D341Med (cell line): Measurements from ENCODE around the gene PRAC2.

Experiments used
- DNase-seq: peaks from one replicate; pipeline ENCODE4 v3.0.0; 2012; ENCODE audit warnings: low spot score

PRAC2 gene

GRCh38 chr17:48734333-48735061 lies 11.5 kb downstream of the PRAC2 start:
- peak; percentile 39 for DNase-seq

DNA sequence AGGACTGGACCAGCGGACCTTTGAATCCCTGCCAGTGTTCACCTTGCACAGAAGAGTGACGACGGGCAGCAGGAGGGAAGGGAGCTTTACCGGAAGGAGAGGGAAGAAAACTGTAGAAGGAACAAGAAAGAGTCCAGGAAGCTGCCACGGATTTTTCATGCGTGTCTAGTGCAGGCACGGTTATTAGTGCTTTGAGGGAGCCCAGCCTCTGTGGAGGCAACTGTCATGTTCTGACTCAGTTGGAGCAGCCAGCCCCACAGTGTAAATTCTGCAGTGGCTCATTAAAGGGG lies 12.0 kb downstream of the PRAC2 start:
- peak; percentile 24 for DNase-seq

DNA sequence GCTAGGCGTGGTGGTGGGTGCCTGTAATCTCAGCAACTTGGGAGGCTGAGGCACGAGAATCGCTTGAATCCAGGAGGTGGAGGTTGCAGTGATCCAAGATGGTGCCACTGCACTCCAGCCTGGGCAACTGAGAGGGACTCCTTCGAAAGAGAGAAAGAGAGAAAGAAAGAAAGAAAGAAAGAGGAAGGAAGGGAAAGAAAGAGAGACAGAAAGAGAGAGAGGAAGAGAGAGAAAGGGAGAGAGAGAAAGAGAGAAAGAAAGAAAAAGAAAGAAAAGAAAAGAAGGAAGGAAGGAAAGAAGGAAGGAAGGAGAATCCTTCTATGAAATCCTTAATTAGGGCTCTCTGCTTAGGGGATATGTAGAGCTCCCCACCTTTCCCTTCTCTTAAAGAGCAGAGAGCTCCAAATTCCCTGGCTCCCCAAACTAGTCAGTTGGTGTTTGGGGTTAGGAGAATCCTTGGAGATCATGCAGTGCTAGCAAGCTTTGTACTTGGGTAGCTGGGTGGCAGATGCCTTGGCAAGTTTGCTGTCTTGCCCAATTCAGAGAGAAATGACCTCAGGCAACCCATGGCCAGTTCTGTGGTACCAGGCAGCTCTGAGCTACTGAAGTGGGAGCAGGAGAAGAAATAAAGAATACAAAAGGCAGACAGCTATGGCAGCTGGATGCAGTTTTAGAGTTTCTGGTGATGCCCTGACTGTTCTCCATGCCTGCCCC lies 14.5 kb downstream of the PRAC2 start:
- peak; percentile 28 for DNase-seq

- peak; percentile 36 for DNase-seq
These were observed 15.4 kb downstream of the PRAC2 start for GRCh38 chr17:48738424-48738802.

GRCh38 chr17:48738803-48739526 lies 16.0 kb downstream of the PRAC2 start:
- DNase-seq: peak; percentile 46

DNA sequence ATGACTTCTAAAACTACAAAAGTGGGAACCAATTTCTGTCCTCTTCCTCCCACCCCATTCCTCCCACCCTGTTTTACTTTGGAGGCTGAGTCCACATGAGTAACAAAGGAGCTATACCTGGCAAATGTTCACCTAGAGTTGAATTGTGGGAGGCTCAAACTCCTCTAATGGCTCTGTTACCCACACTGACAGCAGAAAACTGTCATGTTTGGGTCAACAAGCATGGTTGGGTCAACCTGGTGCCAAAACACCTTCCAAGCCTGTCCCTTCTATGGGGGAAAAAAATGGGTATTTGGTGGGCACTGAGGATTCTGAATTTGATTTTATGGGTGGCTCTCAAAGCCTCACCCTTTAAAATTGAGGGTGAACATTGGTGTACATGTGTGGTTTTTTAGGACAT lies 17.6 kb downstream of the PRAC2 start:
- DNase-seq: no peak

- DNase-seq: no peak
These were observed 22.6 kb downstream of the PRAC2 start for GRCh38 chr17:48745381-48746275.

GRCh38 chr17:48746916-48747444 lies 24.0 kb downstream of the PRAC2 start:
- no peak for DNase-seq

DNA sequence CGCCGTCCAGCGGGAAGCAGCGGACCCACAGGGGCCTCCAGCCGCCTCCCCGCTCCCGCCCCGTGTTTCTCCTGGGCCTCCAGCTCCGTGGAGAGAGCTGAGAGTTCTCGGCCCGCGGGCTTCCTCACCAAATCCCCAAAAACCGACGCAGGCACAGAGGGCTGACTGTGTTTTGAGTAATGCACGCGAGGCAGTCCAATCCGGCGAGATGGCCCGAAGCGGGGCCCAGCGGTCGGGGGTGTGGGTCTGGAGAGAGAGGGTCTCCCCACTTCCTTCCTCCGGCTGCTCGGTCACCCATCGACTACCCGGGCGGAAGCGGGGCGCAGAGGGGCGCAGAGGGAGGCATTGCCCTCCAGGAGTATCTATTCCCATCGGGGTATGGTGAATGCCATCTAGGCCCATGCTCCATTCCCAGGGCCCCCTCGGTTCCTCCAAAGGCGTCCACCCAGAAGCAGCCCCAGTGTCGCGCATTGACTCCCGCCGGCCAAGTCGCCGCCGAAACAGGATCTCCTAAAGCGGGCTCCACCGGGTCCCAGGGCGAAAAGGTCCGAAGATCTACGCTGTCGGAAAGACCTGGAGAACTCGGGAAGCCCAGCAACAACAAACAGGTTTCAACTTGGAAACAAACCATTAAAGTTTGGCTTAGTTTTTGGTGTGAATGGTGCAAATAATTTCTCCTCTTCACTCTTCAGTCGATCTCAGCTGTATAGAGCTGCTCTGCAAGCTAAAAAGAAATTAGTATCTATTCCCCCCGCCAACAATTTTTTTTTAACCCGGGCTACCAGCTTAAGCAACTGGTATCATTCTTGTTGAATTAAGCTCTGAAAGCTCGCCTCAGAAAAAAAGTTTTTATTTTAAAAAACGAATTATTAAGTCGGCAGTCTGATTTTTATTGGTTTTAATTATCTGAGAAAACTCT lies 24.7 kb downstream of the PRAC2 start:
- DNase-seq: no peak

- no peak for DNase-seq
These were observed 26.0 kb downstream of the PRAC2 start for GRCh38 chr17:48748718-48749566.

DNA sequence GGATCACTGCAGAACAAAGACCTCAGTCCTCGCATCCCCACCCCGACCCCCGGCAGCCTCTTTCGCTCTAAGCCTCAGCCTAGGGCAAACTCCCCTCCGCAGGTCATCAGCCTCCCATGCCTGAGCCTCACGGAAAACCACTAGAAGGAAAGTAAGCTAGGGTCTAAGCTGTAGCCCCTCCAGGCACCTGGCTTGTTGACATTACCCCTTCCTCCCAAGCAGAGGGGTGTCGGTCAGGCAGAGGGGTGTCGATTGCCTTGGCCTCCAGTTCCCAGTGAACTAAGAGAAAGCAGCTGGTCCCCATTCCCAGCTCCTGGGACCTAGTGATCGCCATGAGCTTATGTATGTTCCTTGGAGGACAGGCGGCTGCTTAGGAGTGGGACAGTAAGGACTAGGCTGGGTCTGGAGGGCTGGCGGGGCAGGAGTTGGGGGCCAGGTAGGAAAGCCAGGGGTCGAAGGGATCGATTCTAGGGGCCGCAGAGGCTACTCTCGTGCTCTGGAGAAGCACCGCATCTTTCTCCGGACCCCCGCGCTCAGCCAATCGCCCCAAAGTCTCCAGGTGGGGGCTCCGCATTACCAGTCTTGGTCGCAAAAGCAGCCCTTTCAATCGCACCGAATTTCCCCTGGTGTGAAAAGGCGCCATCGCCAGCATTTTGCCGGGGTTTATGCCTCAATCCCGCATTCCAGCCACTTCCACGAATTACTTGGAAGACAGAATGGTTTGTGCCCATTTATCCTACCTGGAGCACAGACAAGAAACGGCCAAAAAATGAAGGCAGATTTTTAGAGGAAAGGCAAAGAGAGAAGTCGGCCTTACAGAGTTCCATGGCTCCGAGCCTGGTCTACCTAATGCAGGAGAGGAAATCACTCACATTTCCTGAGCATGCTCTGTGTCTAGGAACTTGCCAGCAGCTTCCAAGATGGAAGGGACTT lies 26.9 kb downstream of the PRAC2 start:
- DNase-seq: no peak

- no peak for DNase-seq
These were observed 28.2 kb downstream of the PRAC2 start for GRCh38 chr17:48751172-48751571.

GRCh38 chr17:48751733-48752398 lies 28.9 kb downstream of the PRAC2 start:
- DNase-seq: peak; percentile 42

- DNase-seq: peak; percentile 48
These were observed 29.7 kb downstream of the PRAC2 start for GRCh38 chr17:48752399-48753288.

DNA sequence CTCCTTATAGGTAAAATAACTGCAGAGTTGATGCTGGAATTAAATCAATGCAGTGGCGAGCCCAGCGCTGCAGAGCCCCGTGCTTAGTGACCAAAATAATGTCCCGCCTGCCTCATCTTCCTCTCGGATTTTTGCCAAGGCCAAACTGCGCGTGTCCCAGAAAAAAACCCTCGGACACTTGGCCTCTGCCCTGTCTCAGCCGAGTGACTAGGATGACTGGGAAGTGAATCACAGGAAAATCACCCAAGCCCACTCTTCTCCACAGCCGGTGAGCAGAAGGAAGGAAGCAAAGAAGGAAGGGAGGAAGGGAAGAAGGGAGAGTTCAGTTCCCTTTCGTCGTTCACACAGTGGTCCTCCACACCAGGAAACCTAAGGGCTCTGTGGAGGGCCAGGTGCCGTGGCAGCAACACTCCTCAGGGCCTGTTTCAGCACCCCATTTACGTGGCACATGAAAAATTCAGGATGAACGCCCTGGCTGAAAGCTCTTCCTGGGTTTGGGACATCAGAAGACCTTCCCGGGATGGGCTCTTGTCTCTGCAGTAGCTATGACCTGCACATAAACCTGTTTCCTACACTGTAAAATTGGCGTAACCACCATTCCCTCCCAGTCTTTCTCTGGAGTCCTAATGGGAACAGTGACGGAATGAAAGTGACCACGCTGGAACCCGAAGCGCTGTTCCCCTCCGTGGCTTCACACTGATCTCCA lies 31.0 kb downstream of the PRAC2 start:
- peak; percentile 37 for DNase-seq

- peak; percentile 53 for DNase-seq
These were observed 31.7 kb downstream of the PRAC2 start for GRCh38 chr17:48754500-48755261.
